Natural killer cell (primary cell): ENCODE measurements around the gene NDFIP1. TPM values are rescaled to one million over a fixed set of nuclear protein-coding genes. Genes with fewer than 3 reads are reported as not detected.

ENCODE experiments used
- ATAC-seq, 3 donors: fragments of 150-1000 bp in 2 of 3; fragments of 200-7000 bp in 1 of 3; cut with Tn5 transposase; 1 replicate in 1 of 3; 2 replicates in 2 of 3; pipeline ENCODE4 v1.10.0; 2021; ENCODE audit warnings: mild to moderate bottlenecking in 2 of 3, moderate library complexity in 2 of 3
- DNase-seq, 2 donors: peaks; one replicate each; pipeline versions ENCODE4 v3.0.0 to v3.0.0-alpha.2; 2013 to 2021; ENCODE audit warnings: mixed read lengths in 1 of 2
- H3K27ac ChIP-seq: one replicate; pipeline ENCODE4 v1.5.1; 2013; ENCODE audit warnings: mild to moderate bottlenecking, low read length
- H3K27me3 ChIP-seq: one replicate; pipeline ENCODE4 v1.6.1; 2013; ENCODE audit warnings: low read length; ENCODE audit not compliant: control insufficient read depth, insufficient read depth
- H3K36me3 ChIP-seq: one replicate; pipeline ENCODE4 v1.6.1; 2013; ENCODE audit warnings: low read length; ENCODE audit not compliant: control insufficient read depth, insufficient read depth
- H3K4me1 ChIP-seq: one replicate; pipeline ENCODE4 v1.6.1; 2013; ENCODE audit warnings: low read length; ENCODE audit not compliant: control insufficient read depth, insufficient read depth
- H3K4me3 ChIP-seq: one replicate; pipeline ENCODE4 v1.5.1; 2013; ENCODE audit warnings: low read length
- H3K9me3 ChIP-seq: one replicate; pipeline ENCODE4 v1.6.1; 2013; ENCODE audit warnings: low read length; ENCODE audit not compliant: control insufficient read depth, insufficient read depth
- H3K27ac Mint-ChIP-seq, 2 donors: one replicate each; pipeline ENCODE4 v1.8.0; 2022; ENCODE audit warnings: mild to moderate bottlenecking in 2 of 2, mixed read lengths in 2 of 2, moderate library complexity in 1 of 2
- H3K27me3 Mint-ChIP-seq, 2 donors: one replicate each; pipeline ENCODE4 v1.8.0; 2022; ENCODE audit warnings: low read depth in 2 of 2, mixed read lengths in 2 of 2
- H3K36me3 Mint-ChIP-seq: one replicate; pipeline ENCODE4 v1.8.0; 2022; ENCODE audit warnings: mixed read lengths
- H3K4me1 Mint-ChIP-seq, 2 donors: one replicate each; pipeline ENCODE4 v1.8.0; 2022; ENCODE audit warnings: mixed read lengths in 2 of 2
- H3K4me3 Mint-ChIP-seq: one replicate; pipeline ENCODE4 v1.8.0; 2022; ENCODE audit warnings: mild to moderate bottlenecking, moderate library complexity, mixed read lengths
- H3K9me3 Mint-ChIP-seq, 2 donors: one replicate each; pipeline ENCODE4 v1.8.0; 2022; ENCODE audit warnings: mixed read lengths in 2 of 2
- WGBS: methylation state at CpG from one replicate; pipeline ENCODE4 v1.1.7; 2013; ENCODE audit warnings: missing lambda C conversion rate; ENCODE audit not compliant: insufficient coverage; 5-methylcytosine and 5-hydroxymethylcytosine counted together
- intact Hi-C: fragments of 100-400 bp; cut with micrococcal nuclease; formaldehyde crosslinking; loops from one replicate; pipeline ENCODE4 v1.14.2; 2022
- total RNA-seq, 4 donors: library from RNA; stranded (reverse); fragments of 120-200 nt in 1 of 4; gene quantifications; one replicate each; pipeline versions ENCODE4 v1.2.3 to v1.2.4, GENCODE V29; 2013 to 2022
- TF ChIP-seq, protein P1 (sequence below): fragments of 200-600 bp; IDR thresholded peaks from one replicate; pipeline ENCODE4 v1.8.0; 2022; ENCODE audit warnings: antibody characterized with exemption

The NDFIP1 gene
- total RNA-seq, 3 donors from 2014 or later (not counting 1 experiment from before 2014, with no cell fraction given): 45.4 to 57.6 (median 51.7) TPM

DNA sequence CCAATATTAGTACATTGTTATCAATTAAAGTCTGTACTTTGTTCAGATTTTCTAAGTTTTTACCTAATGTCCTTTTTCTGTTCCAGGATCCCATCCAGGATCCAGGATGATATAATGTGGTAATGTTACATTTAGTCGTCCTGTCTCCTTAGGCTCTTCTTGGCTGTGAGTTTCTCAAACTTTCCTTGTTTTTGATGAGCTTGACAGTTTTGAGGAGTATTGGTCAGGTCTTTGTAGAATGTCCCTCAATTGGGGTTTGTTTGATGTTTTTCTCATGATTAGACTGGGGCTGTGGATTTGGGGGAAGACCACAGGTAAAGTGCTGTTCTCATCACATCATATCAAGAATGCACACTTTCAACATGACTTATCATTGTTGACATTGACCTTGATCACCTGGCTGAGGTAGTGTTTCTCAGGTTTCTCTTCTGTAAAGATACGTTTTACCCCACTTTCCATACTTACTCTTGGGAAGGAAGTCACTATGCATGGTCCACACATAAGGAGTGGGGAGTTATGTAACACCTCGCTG lies 9.6 kb downstream of the NDFIP1 start:
- Mint-ChIP-seq H3K9me3 (no peaks in the 10 kb centered on the region), H3K36me3 (no peaks in the 10 kb centered on the region), H3K4me3 (no peak overlapping the region), H3K27ac (no peak overlapping the region), H3K27me3 (no peaks in the 10 kb centered on the region), H3K4me1 (peaks cover 55 to 62% of the 10 kb centered on the region in 2 donors)
- DNase-seq: no peak
- Histone ChIP-seq H3K36me3 (peaks cover 2% of the 10 kb centered on the region), H3K4me3 (no peak overlapping the region), H3K27me3 (no peaks in the 10 kb centered on the region), H3K4me1 (no peaks in the 10 kb centered on the region), H3K9me3 (no peaks in the 10 kb centered on the region), H3K27ac (no peak overlapping the region)
- intact Hi-C loops: no loop called here
- ATAC-seq: no peak
- TF ChIP-seq, protein P1, sequence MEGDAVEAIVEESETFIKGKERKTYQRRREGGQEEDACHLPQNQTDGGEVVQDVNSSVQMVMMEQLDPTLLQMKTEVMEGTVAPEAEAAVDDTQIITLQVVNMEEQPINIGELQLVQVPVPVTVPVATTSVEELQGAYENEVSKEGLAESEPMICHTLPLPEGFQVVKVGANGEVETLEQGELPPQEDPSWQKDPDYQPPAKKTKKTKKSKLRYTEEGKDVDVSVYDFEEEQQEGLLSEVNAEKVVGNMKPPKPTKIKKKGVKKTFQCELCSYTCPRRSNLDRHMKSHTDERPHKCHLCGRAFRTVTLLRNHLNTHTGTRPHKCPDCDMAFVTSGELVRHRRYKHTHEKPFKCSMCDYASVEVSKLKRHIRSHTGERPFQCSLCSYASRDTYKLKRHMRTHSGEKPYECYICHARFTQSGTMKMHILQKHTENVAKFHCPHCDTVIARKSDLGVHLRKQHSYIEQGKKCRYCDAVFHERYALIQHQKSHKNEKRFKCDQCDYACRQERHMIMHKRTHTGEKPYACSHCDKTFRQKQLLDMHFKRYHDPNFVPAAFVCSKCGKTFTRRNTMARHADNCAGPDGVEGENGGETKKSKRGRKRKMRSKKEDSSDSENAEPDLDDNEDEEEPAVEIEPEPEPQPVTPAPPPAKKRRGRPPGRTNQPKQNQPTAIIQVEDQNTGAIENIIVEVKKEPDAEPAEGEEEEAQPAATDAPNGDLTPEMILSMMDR: no peak
- 100% methylated on average over 1 of the region's 3 CpGs for WGBS

DNA sequence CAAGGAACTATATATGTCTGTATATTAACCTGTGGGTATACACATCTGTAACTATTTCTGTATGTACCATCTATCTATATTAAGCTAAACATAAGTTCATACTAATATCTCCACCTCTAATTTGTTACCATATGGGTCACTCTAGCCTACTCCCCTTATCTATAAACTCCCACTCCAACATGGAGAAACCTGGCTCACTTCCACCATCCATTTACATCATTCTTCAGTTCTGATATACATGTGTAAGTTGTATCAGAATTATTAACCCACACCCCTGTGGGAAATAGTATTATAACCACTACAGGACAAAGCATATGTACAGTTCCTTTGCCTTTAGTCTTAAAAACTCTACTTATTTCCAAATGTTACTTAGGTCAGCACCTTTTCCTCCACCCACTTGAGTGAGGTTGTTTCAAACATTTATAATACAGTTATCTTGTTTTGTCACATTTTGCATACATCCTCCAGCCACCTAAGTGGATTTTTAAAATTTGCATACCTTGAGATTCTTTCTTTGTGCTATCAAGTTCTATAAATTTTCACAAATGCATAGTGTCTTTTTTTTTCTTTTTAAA lies 10.6 kb downstream of the NDFIP1 start:
- no peak for ATAC-seq
- Mint-ChIP-seq H3K9me3 (no peaks in the 10 kb centered on the region), H3K4me1 (peaks cover 51 to 55% of the 10 kb centered on the region in 2 donors), H3K27ac (no peak overlapping the region), H3K4me3 (no peak overlapping the region), H3K36me3 (no peaks in the 10 kb centered on the region), H3K27me3 (no peaks in the 10 kb centered on the region)
- Histone ChIP-seq H3K27me3 (no peaks in the 10 kb centered on the region), H3K4me3 (no peak overlapping the region), H3K36me3 (peaks cover 2% of the 10 kb centered on the region), H3K27ac (no peak overlapping the region), H3K4me1 (no peaks in the 10 kb centered on the region), H3K9me3 (no peaks in the 10 kb centered on the region)
- DNase-seq: no peak
- intact Hi-C loops: no loop called here
- TF ChIP-seq, protein P1: no peak

DNA sequence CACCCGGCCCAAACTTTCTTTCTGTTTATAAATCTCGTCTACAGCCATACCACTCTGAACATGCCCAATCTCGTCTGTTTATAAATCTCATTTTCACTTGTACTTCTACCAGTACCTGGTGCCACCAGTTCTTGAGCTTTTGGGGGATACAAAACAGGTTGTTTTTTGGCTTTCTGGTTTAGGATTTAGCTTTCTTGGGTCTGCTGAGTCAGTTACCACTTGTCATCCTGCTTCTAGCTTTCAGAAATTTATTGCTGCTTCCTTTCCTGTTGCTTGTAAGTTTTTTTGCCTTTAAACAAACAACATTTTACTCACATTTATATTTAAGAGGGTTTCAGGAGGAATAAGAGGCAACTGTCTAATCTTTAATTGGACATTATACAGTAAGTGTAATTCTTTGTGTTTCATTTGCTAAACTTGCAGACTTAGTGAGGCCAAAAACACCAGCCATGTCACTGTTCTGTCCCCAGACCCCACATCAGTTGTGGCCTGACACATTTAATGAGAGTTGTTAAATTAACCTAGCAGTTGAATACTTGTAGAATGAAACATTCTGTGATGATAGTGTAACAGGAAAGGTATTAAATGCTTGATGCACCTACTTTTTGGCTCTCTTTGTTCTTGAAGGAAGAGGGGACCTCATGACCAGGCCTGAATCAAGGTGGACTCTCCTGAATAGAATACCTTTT lies 11.8 kb downstream of the NDFIP1 start:
- Mint-ChIP-seq H3K36me3 (no peaks in the 10 kb centered on the region), H3K9me3 (no peaks in the 10 kb centered on the region), H3K27ac (peak overlapping the region; percentile 80 to 83), H3K4me3 (peak overlapping the region; percentile 13), H3K27me3 (no peaks in the 10 kb centered on the region), H3K4me1 (peaks cover 51 to 56% of the 10 kb centered on the region in 2 donors)
- intact Hi-C loops: no loop called here
- Histone ChIP-seq H3K4me3 (no peak overlapping the region), H3K36me3 (peaks cover 2% of the 10 kb centered on the region), H3K27me3 (no peaks in the 10 kb centered on the region), H3K27ac (no peak overlapping the region), H3K9me3 (no peaks in the 10 kb centered on the region), H3K4me1 (no peaks in the 10 kb centered on the region)
- ATAC-seq (peak; percentile 36 to 78 (median 68)), DNase-seq (no peak)
- TF ChIP-seq, protein P1: no peak
- 30% methylated on average over 3 of the region's 3 CpGs for WGBS
